ENCODE data around the gene DBF4B. TPM values are rescaled to one million over a fixed set of nuclear protein-coding genes. Genes with fewer than 3 reads are reported as not detected.

The DBF4B gene
- total and polyA plus RNA-seq, 2 donors from 2014 or later = 1.8 to 3.5 TPM

GRCh38 chr17:44774271-44775135 is 66.0 kb downstream of the DBF4B start:
- TF ChIP-seq CTCF (IDR thresholded peaks at IDR 0.05; ENCODE audit: borderline replicate concordance, extremely low read depth, insufficient read depth) = peak; percentile 99
- no peak overlapping the region for H3K9ac ChIP-seq (ENCODE audit: low read length in 3 of 3)
- peaks cover 0 to 18% (median 0%) of the 10 kb centered on the region in 3 donors for H3K4me1 ChIP-seq (ENCODE audit: control insufficient read depth in 2 of 3, insufficient read depth in 2 of 3, low read depth in 1 of 3, low read length in 3 of 3)
- intact Hi-C loops (cut with DNase I) = loop anchor here (5.0 kb wide), 1 partner anchor 98 kb away; no protein-coding TSS in a partner anchor
- no peak overlapping the region for H3K27ac ChIP-seq (ENCODE audit: low read depth in 2 of 2, low read length in 2 of 2)
- H3K4me3 ChIP-seq (ENCODE audit: low read length in 3 of 3) = peak overlapping the region; percentile 21 to 67 (median 50)
- H3K9me3 ChIP-seq (ENCODE audit: control insufficient read depth in 2 of 3, insufficient read depth in 1 of 3, low read length in 3 of 3) = no peaks in the 10 kb centered on the region
- H3K27me3 ChIP-seq (ENCODE audit: control insufficient read depth, insufficient read depth, low read length) = no peaks in the 10 kb centered on the region
- FAIRE-seq (no peak), DNase-seq (peak; percentile 89 to 95 (median 93))
- H3K36me3 ChIP-seq (ENCODE audit: control insufficient read depth in 2 of 3, insufficient read depth in 3 of 3, low read length in 3 of 3) = no peaks in the 10 kb centered on the region

- Histone ChIP-seq H3K9ac (ENCODE audit: low read length in 3 of 3) (peak overlapping the region in 1 of 3 donors; percentile 22), H3K27ac (ENCODE audit: low read depth in 2 of 2, low read length in 2 of 2) (no peak overlapping the region), H3K4me3 (ENCODE audit: low read length in 3 of 3) (peak overlapping the region; percentile 21 to 67 (median 50)), H3K4me1 (ENCODE audit: control insufficient read depth in 2 of 3, insufficient read depth in 2 of 3, low read depth in 1 of 3, low read length in 3 of 3) (peaks cover 0 to 19% (median 0%) of the 10 kb centered on the region in 3 donors), H3K9me3 (ENCODE audit: control insufficient read depth in 2 of 3, insufficient read depth in 1 of 3, low read length in 3 of 3) (no peaks in the 10 kb centered on the region), H3K36me3 (ENCODE audit: control insufficient read depth in 2 of 3, insufficient read depth in 3 of 3, low read length in 3 of 3) (no peaks in the 10 kb centered on the region), H3K27me3 (ENCODE audit: control insufficient read depth, insufficient read depth, low read length) (no peaks in the 10 kb centered on the region)
- peak; percentile 61 for FAIRE-seq
- intact Hi-C loops (cut with DNase I) = loop anchor here (5.0 kb wide), 1 partner anchor 97 kb away; no protein-coding TSS in a partner anchor
- peak in 4 of 5 donors; percentile 99 for DNase-seq
- no peak for TF ChIP-seq CTCF (IDR thresholded peaks at IDR 0.05; ENCODE audit: borderline replicate concordance, extremely low read depth, insufficient read depth)
Measured at GRCh38 chr17:44775136-44775837, 66.8 kb downstream of the DBF4B start.

GRCh38 chr17:44775838-44776621 is 67.6 kb downstream of the DBF4B start:
- Histone ChIP-seq H3K4me3 (ENCODE audit: low read length in 3 of 3) (peak overlapping the region; percentile 1 to 67 (median 45)), H3K9ac (ENCODE audit: low read length in 3 of 3) (peak overlapping the region in 2 of 3 donors; percentile 16 to 30), H3K4me1 (ENCODE audit: control insufficient read depth in 2 of 3, insufficient read depth in 2 of 3, low read depth in 1 of 3, low read length in 3 of 3) (peaks cover 0 to 19% (median 0%) of the 10 kb centered on the region in 3 donors), H3K36me3 (ENCODE audit: control insufficient read depth in 2 of 3, insufficient read depth in 3 of 3, low read length in 3 of 3) (no peaks in the 10 kb centered on the region), H3K9me3 (ENCODE audit: control insufficient read depth in 2 of 3, insufficient read depth in 1 of 3, low read length in 3 of 3) (no peaks in the 10 kb centered on the region), H3K27ac (ENCODE audit: low read depth in 2 of 2, low read length in 2 of 2) (no peak overlapping the region), H3K27me3 (ENCODE audit: control insufficient read depth, insufficient read depth, low read length) (no peaks in the 10 kb centered on the region)
- intact Hi-C loops (cut with DNase I) = loop anchor here (5.0 kb wide), 1 partner anchor 96 kb away; no protein-coding TSS in a partner anchor
- peak in 1 of 5 donors; percentile 98 for DNase-seq
- no peak for TF ChIP-seq CTCF (IDR thresholded peaks at IDR 0.05; ENCODE audit: borderline replicate concordance, extremely low read depth, insufficient read depth)
- FAIRE-seq = no peak
